GM12872 (cell line): ENCODE data around the gene TGFBR2.

Source experiments
- CTCF ChIP-seq: IDR thresholded peaks from 3 replicates; pipeline ENCODE4 v1.5.1; 2011; ENCODE audit warnings: low read depth, mild to moderate bottlenecking, low read length, moderate library complexity; ENCODE audit not compliant: insufficient read depth

TGFBR2 gene

DNA sequence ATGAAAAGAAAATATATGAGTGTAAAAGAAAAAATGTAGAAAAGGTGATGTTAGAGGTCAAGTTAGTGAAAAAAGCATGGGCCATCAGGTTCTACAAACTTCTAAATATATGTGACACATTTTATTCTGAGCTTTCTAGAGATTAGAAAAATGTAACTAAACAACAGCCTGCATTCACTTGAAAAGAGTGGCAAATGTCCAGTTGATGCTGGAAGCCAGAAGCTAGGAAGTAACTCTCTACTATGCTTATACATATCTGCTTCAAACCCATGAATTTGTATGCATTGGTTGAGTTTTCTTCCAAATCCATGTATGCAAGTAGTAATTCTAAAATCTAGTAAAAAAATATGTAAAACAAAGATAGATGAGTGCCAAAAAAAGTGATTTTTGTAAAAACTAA lies 123.5 kb downstream of the TGFBR2 start:
- no peak for TF ChIP-seq CTCF

DNA sequence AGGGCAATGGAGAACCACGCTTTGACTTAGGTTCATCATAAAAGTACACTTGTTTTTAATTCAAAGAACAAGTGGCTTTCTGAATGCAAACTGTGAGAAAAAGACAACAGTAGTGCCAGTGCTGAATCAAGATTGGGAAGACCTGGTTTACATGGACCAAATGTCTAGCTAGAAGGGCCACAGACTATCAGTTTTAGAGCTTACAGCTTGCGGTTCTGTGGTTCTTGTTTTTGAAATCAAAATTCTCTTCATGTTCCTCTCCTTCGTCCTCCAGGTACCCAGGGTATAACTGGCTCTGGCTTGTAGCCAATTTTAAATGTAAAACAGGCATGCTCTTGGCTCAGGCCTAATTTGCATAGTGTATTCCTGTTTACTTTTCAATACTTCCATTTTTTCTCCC lies 124.6 kb downstream of the TGFBR2 start:
- TF ChIP-seq CTCF = no peak

GRCh38 chr3:30733209-30733608 lies 126.8 kb downstream of the TGFBR2 start:
- no peak for TF ChIP-seq CTCF

DNA sequence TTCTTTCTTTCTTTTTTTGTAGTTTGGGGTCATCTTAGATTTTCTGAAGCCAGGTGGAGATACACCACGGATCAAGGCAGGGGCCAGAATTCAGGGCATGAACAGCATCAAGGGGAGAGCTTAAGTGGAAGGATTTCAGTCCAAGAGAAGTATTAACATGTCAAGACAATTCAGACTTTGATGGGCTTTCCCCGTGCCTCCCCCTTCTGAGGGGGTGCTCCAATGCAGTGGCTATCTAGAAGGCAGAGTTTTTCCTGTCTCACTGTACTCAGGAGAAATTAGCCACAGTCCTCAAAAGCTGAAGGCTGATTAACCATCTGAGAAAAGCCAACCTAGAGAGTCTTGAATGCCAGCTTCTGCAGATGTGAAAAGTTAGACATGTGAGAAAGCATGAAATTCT lies 127.3 kb downstream of the TGFBR2 start:
- no peak for TF ChIP-seq CTCF

- no peak for TF ChIP-seq CTCF
Observed at GRCh38 chr3:30737743-30738499, 131.5 kb downstream of the TGFBR2 start.

DNA sequence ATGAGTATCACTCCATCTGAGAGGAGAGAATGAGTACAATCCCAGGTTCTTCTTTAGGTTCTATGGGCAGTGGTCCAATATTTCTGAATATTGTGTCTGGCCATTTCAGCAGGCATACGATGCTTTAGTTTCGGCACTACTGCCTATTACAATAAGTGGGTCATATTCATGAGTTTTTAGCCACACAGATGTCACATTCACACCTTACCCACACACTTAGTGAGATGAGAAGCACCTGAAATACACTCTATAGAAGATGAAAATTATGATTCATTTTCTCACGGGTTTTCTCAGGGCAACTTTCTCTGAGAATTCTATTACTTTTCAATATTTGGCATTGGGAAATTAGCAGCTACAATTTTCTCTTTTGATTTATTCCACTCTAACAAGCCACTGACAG lies 132.2 kb downstream of the TGFBR2 start:
- TF ChIP-seq CTCF = no peak

DNA sequence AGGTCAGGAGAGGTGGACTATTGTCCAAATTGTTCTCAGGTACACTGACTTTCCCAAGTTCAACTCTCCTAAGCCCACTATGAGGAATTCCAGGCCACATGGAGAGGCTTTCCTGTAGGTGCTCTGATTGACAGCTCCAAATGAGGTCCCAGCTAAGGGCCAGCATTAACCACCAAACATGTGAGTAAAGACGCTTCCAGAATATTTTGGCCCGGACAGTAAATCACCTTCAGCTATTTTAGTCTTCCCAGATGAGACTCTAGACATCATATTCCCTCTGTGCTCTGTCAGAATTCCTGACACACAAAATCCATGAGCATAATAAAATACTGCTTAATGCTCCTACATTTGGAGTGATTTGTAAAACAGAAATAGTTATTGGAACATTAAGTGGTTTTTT lies 135.5 kb downstream of the TGFBR2 start:
- no peak for TF ChIP-seq CTCF
